GM12878 (cell line): ENCODE measurements around the gene SUPT4H1.

ENCODE experiments used
- EZH2 ChIP-seq: IDR thresholded peaks from 2 replicates; pipeline ENCODE4 v1.6.1; 2012; ENCODE audit warnings: low read depth, mild to moderate bottlenecking, control low read depth, inconsistent platforms, low read length, borderline replicate concordance; ENCODE audit not compliant: control insufficient read depth
- MXI1 ChIP-seq: fragments of 150-350 bp; IDR thresholded peaks from 2 replicates; pipeline ENCODE4 v1.6.1; 2011; ENCODE audit warnings: low read depth, mild to moderate bottlenecking, inconsistent platforms, low read length, improper control_type of control experiment
- POLR2A ChIP-seq: IDR thresholded peaks from 2 replicates; pipeline ENCODE4 v1.6.1; 2011; ENCODE audit warnings: low read depth, mild to moderate bottlenecking, low read length
- TARDBP ChIP-seq: IDR thresholded peaks from 2 replicates; pipeline ENCODE4 v1.6.1; 2016; ENCODE audit warnings: borderline replicate concordance
- YBX1 ChIP-seq: fragments of 450-650 bp; IDR thresholded peaks from 2 replicates; pipeline ENCODE4 v1.6.1; 2016; ENCODE audit warnings: antibody characterized with exemption
- ZNF24 ChIP-seq: fragments of 450-650 bp; IDR thresholded peaks from 2 replicates; pipeline ENCODE4 v1.6.1; 2017; ENCODE audit warnings: antibody characterized with exemption, mild to moderate bottlenecking
- ZZZ3 ChIP-seq: IDR thresholded peaks from 2 replicates; pipeline ENCODE4 v1.6.1; 2011; ENCODE audit warnings: low read depth; ENCODE audit not compliant: control insufficient read depth, insufficient read length
- TF ChIP-seq, protein P1 (sequence below): IDR thresholded peaks from 2 replicates; pipeline ENCODE4 v1.6.1; 2011; ENCODE audit warnings: low read depth, mild to moderate bottlenecking, low read length, moderate library complexity, borderline replicate concordance; ENCODE audit errors: extremely low read depth
- TF ChIP-seq, protein P2 (sequence below): IDR thresholded peaks from 2 replicates; pipeline ENCODE4 v1.6.1; 2011; ENCODE audit warnings: mild to moderate bottlenecking, low read depth, low read length, moderate library complexity; ENCODE audit not compliant: insufficient replicate concordance
- TF ChIP-seq, protein P3 (sequence below): IDR thresholded peaks from 2 replicates; pipeline ENCODE4 v1.6.1; 2012; ENCODE audit warnings: mild to moderate bottlenecking, low read depth, low read length
- TF ChIP-seq, protein P4 (sequence below), 3 experiments: IDR thresholded peaks in 2 of 3; conservative IDR thresholded peaks in 1 of 3; 2 replicates each; pipeline ENCODE4 v1.5.1; 2011; ENCODE audit warnings: low read depth in 3 of 3, low read length in 3 of 3, mild to moderate bottlenecking in 3 of 3, control low read depth in 2 of 3, moderate library complexity in 2 of 3, inconsistent platforms in 1 of 3, mixed read lengths in 1 of 3; ENCODE audit not compliant: control insufficient read depth in 2 of 3, insufficient read depth in 1 of 3; ENCODE audit errors: extremely low read depth in 1 of 3

DNA sequence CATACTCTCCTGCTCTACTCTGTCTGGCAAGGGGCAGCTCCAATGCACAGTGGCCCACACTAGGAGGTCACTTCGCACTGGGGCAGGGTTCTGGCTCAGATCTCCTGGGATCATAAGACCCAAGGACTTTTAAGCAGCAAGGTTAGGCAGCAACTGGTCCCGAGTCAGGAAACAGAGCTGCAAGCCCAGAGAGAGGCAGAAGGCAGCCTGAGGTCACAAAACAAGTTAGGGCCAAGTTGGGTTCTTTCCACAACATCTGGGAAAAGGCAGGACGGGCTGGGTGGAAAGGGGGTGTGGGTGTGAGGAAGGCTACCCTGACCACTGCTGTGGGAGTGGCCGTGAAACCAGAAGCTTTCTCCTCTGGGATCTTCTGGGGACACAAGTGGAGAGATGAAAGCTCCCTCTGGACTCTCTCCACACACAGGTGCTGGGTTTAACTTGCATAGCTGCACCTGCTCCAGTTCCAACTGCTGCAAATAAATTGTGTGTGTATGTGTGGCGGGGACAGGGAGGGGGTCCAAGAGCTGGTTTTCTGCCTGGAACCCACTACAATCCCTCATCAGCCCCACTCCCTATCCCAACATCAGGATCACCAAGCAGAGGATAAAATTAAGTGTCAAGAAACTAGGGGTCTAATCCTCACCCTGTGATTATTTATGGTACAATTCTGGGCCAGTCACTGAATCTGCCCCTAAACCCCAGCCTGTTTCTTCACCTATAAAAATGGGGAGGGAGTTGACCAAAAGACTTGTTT, 15.4 kb downstream of the SUPT4H1 start:
- TF ChIP-seq EZH2: no peak
- no peak for TF ChIP-seq ZZZ3
- TF ChIP-seq POLR2A: no peak
- TF ChIP-seq MXI1: no peak
- no peak for TF ChIP-seq TARDBP
- no peak for TF ChIP-seq ZNF24
- TF ChIP-seq, protein P1, sequence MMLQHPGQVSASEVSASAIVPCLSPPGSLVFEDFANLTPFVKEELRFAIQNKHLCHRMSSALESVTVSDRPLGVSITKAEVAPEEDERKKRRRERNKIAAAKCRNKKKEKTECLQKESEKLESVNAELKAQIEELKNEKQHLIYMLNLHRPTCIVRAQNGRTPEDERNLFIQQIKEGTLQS: no peak
- TF ChIP-seq, protein P2, sequence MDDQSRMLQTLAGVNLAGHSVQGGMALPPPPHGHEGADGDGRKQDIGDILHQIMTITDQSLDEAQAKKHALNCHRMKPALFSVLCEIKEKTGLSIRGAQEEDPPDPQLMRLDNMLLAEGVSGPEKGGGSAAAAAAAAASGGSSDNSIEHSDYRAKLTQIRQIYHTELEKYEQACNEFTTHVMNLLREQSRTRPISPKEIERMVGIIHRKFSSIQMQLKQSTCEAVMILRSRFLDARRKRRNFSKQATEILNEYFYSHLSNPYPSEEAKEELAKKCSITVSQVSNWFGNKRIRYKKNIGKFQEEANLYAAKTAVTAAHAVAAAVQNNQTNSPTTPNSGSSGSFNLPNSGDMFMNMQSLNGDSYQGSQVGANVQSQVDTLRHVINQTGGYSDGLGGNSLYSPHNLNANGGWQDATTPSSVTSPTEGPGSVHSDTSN: no peak
- TF ChIP-seq, protein P3, sequence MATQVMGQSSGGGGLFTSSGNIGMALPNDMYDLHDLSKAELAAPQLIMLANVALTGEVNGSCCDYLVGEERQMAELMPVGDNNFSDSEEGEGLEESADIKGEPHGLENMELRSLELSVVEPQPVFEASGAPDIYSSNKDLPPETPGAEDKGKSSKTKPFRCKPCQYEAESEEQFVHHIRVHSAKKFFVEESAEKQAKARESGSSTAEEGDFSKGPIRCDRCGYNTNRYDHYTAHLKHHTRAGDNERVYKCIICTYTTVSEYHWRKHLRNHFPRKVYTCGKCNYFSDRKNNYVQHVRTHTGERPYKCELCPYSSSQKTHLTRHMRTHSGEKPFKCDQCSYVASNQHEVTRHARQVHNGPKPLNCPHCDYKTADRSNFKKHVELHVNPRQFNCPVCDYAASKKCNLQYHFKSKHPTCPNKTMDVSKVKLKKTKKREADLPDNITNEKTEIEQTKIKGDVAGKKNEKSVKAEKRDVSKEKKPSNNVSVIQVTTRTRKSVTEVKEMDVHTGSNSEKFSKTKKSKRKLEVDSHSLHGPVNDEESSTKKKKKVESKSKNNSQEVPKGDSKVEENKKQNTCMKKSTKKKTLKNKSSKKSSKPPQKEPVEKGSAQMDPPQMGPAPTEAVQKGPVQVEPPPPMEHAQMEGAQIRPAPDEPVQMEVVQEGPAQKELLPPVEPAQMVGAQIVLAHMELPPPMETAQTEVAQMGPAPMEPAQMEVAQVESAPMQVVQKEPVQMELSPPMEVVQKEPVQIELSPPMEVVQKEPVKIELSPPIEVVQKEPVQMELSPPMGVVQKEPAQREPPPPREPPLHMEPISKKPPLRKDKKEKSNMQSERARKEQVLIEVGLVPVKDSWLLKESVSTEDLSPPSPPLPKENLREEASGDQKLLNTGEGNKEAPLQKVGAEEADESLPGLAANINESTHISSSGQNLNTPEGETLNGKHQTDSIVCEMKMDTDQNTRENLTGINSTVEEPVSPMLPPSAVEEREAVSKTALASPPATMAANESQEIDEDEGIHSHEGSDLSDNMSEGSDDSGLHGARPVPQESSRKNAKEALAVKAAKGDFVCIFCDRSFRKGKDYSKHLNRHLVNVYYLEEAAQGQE: no peak
- TF ChIP-seq, protein P4, sequence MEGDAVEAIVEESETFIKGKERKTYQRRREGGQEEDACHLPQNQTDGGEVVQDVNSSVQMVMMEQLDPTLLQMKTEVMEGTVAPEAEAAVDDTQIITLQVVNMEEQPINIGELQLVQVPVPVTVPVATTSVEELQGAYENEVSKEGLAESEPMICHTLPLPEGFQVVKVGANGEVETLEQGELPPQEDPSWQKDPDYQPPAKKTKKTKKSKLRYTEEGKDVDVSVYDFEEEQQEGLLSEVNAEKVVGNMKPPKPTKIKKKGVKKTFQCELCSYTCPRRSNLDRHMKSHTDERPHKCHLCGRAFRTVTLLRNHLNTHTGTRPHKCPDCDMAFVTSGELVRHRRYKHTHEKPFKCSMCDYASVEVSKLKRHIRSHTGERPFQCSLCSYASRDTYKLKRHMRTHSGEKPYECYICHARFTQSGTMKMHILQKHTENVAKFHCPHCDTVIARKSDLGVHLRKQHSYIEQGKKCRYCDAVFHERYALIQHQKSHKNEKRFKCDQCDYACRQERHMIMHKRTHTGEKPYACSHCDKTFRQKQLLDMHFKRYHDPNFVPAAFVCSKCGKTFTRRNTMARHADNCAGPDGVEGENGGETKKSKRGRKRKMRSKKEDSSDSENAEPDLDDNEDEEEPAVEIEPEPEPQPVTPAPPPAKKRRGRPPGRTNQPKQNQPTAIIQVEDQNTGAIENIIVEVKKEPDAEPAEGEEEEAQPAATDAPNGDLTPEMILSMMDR (IDR thresholded peaks at IDR 0.05 in 2 of 3, conservative IDR thresholded peaks at IDR 0.05 in 1 of 3; ENCODE audit: control insufficient read depth in 2 of 3, extremely low read depth in 1 of 3, insufficient read depth in 1 of 3, low read depth in 3 of 3, low read length in 3 of 3): no peak
- TF ChIP-seq YBX1: no peak
